DOHH2 (cell line): ENCODE data around the gene HSPH1.

Experiments used
- H3F3A ChIP-seq: fragments of 200-600 bp; sonication (generic), shearing (Covaris generic); 2 replicates; pipeline ENCODE4 v1.6.0; 2016; ENCODE audit warnings: antibody characterized with exemption, mild to moderate bottlenecking; ENCODE audit not compliant: control insufficient read depth, insufficient read depth
- H3K27ac ChIP-seq: fragments of 200-600 bp; sonication (generic); 2 replicates; pipeline ENCODE4 v1.5.1; 2014; ENCODE audit warnings: low read depth, mild to moderate bottlenecking, low read length, moderate library complexity
- H3K27me3 ChIP-seq: fragments of 200-600 bp; sonication (generic); 2 replicates; pipeline ENCODE4 v1.6.1; 2014; ENCODE audit warnings: mild to moderate bottlenecking, low read length, mixed read lengths; ENCODE audit not compliant: control insufficient read depth
- H3K36me3 ChIP-seq: fragments of 200-600 bp; sonication (generic); 2 replicates; pipeline ENCODE4 v1.6.1; 2014; ENCODE audit warnings: mild to moderate bottlenecking, low read length, moderate library complexity, mixed read lengths; ENCODE audit not compliant: control insufficient read depth
- H3K4me1 ChIP-seq: fragments of 200-600 bp; sonication (generic); 2 replicates; pipeline ENCODE4 v1.6.1; 2014; ENCODE audit warnings: mild to moderate bottlenecking, low read length, mixed read lengths; ENCODE audit not compliant: control insufficient read depth
- H3K4me2 ChIP-seq: fragments of 200-600 bp; sonication (generic); 2 replicates; pipeline ENCODE4 v1.6.0; 2014; ENCODE audit warnings: mild to moderate bottlenecking, low read length, moderate library complexity
- H3K4me3 ChIP-seq: fragments of 200-600 bp; sonication (generic); 2 replicates; pipeline ENCODE4 v1.5.1; 2014; ENCODE audit warnings: mild to moderate bottlenecking, low read length, mixed read lengths
- H3K79me2 ChIP-seq: fragments of 200-600 bp; sonication (generic); 2 replicates; pipeline ENCODE4 v1.6.1; 2014; ENCODE audit warnings: mild to moderate bottlenecking, low read length, mixed read lengths; ENCODE audit not compliant: control insufficient read depth
- H3K9me2 ChIP-seq: fragments of 200-600 bp; sonication (generic); replicated peaks from 2 replicates; pipeline ENCODE4 v1.6.1; 2014; ENCODE audit warnings: mild to moderate bottlenecking, low read length, mixed read lengths; ENCODE audit not compliant: control insufficient read depth
- H3K9me3 ChIP-seq: fragments of 200-600 bp; sonication (generic); 2 replicates; pipeline ENCODE4 v1.6.1; 2014; ENCODE audit warnings: antibody characterized with exemption, low read length, mixed read lengths; ENCODE audit not compliant: control insufficient read depth, insufficient read depth
- H4K20me1 ChIP-seq: fragments of 200-600 bp; sonication (generic); 2 replicates; pipeline ENCODE4 v1.6.0; 2014; ENCODE audit warnings: low read depth, mild to moderate bottlenecking, antibody characterized with exemption, low read length, moderate library complexity; ENCODE audit not compliant: control insufficient read depth, insufficient read depth
- CTCF ChIP-seq: fragments of 200-600 bp; sonication (generic); IDR thresholded peaks from one replicate; pipeline ENCODE4 v1.5.1; 2014; ENCODE audit warnings: antibody characterized with exemption, mild to moderate bottlenecking, low read depth, low read length; ENCODE audit not compliant: poor library complexity, severe bottlenecking
- EZH2phosphoT487 ChIP-seq: fragments of 200-600 bp; sonication (generic); IDR thresholded peaks from 2 replicates; pipeline ENCODE4 v1.6.1; 2017; ENCODE audit warnings: borderline replicate concordance, mild to moderate bottlenecking, antibody characterized with exemption, low read length, moderate library complexity, mixed read lengths

The HSPH1 gene

DNA sequence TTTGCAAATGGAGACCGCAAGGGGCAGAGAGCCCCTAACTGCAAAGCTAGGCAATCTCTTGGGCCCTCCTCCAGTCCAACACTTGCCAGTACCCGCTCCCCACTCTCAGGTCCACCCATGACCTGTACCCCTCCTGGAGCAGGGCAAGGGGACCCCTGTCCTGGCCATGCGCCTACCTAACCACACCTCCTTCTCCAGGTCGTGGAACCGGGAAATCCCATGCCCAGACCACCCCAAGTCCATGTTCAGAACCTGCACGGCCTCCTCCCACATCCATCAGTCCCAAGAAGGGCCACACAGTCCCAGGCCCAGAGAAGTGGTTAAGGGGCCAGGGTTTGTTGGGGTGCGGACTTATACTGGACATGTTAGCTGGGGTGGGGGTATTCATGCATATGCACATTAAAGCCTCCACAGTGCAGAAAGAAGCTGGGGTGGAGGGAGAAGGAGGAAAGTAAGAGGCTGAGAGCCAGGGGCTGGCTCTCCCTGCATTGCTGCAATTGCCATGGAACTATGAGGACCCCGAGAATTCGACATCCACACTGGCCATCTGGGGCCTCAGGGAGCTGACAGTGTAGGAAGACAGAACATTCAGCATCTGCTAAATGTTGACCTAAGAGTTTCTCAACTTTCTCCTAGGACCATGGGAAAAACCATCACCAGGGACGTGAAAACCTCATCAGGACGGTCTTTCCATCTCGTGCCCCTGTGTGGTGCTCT, 39.0 kb downstream of the HSPH1 start:
- Histone ChIP-seq H3K9me3 (no peaks in the 10 kb centered on the region), H3K36me3 (no peaks in the 10 kb centered on the region), H3K79me2 (no peaks in the 10 kb centered on the region), H3F3A (no peaks in the 10 kb centered on the region), H3K4me2 (no peak overlapping the region), H3K4me1 (no peaks in the 10 kb centered on the region), H3K4me3 (no peak overlapping the region), H3K27me3 (peaks cover 30% of the 10 kb centered on the region), H3K27ac (no peak overlapping the region), H4K20me1 (no peaks in the 10 kb centered on the region), H3K9me2 (no peaks in the 10 kb centered on the region)
- TF ChIP-seq CTCF, result no peak
- TF ChIP-seq EZH2phosphoT487, result no peak

DNA sequence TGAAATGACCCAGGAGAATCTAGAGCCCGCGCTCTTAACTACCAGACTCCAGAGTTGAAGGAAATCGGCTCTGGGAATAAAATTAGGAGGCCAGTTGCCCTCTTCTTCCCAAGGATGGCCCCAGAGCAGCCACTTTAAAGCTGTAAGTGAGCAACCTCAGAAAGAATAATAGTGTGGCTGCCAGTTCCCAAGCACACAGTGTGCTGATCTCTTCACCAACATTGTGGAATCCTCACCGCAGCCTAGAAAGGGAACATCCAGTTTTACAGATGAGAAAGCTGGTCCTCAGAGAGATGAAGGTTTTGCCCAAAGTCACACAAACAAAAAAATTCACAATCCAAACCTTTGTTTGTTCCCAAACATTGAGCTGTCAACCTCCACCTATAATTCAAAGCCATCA, 39.6 kb downstream of the HSPH1 start:
- no peaks in the 10 kb centered on the region for H3K9me3 ChIP-seq
- no peak overlapping the region for H3K27ac ChIP-seq
- H3K36me3 ChIP-seq, result no peaks in the 10 kb centered on the region
- TF ChIP-seq CTCF (no peak), EZH2phosphoT487 (no peak)
- H3K4me2 ChIP-seq, result no peak overlapping the region
- H3K4me3 ChIP-seq, result no peak overlapping the region
- H4K20me1 ChIP-seq, result no peaks in the 10 kb centered on the region
- H3K4me1 ChIP-seq, result no peaks in the 10 kb centered on the region
- H3K79me2 ChIP-seq, result no peaks in the 10 kb centered on the region
- H3F3A ChIP-seq, result no peaks in the 10 kb centered on the region
- H3K27me3 ChIP-seq, result peaks cover 35% of the 10 kb centered on the region
- no peaks in the 10 kb centered on the region for H3K9me2 ChIP-seq

- Histone ChIP-seq H3F3A (no peaks in the 10 kb centered on the region), H3K9me3 (no peaks in the 10 kb centered on the region), H3K4me3 (no peak overlapping the region), H4K20me1 (no peaks in the 10 kb centered on the region), H3K4me2 (no peak overlapping the region), H3K9me2 (no peaks in the 10 kb centered on the region), H3K36me3 (no peaks in the 10 kb centered on the region), H3K4me1 (no peaks in the 10 kb centered on the region), H3K27ac (no peak overlapping the region), H3K79me2 (no peaks in the 10 kb centered on the region), H3K27me3 (peaks cover 36% of the 10 kb centered on the region)
- no peak for TF ChIP-seq CTCF
- TF ChIP-seq EZH2phosphoT487, result no peak
Observed at GRCh38 chr13:31121379-31122140, 40.1 kb downstream of the HSPH1 start.
